HCT116 (cell line): ENCODE measurements around the gene SUGP1. TPM values are rescaled to one million over a fixed set of nuclear protein-coding genes. Genes with fewer than 3 reads are reported as not detected.

Source experiments
- ATAC-seq: fragments of 200-7000 bp; cut with Tn5 transposase; 2 replicates; pipeline ENCODE4 v1.9.1; 2020; ENCODE audit warnings: mild to moderate bottlenecking, moderate library complexity
- BruUV-seq: library from RNA; stranded (reverse); fragments of 400-500 nt; replicated peaks from 2 replicates; lab custom pipeline; 2021; lab: Mats Ljungman, UMichigan
- CTCF ChIA-PET: fragments of 300-600 bp; sonication (Branson Sonifier 250); formaldehyde crosslinking; loops from one replicate; lab custom pipeline; 2021; ENCODE audit warnings: antibody characterized with exemption; lab: Charles Lee
- POLR2A ChIA-PET: fragments of 300-600, 350-600 bp; sonication (Branson Sonifier 250); formaldehyde crosslinking; loops from one replicate; lab custom pipeline; 2021; ENCODE audit warnings: antibody characterized with exemption; lab: Charles Lee
- RAD21 ChIA-PET, 2 experiments: fragments of 300-600 bp; sonication (Branson Sonifier 250); formaldehyde crosslinking; loops; one replicate each; lab custom pipeline; 2023; ENCODE audit warnings: low total read pairs in 2 of 2; ENCODE audit not compliant: uncharacterized antibody in 2 of 2, unreplicated experiment in 2 of 2, low non-redundant PET in 1 of 2; lab: Charles Lee
- DNase-seq: peaks from one replicate; pipeline ENCODE4 v3.0.0-alpha.2; 2010; ENCODE audit warnings: low read depth, low spot score
- H2AFZ ChIP-seq: fragments of 200-600 bp; shearing (Covaris generic), sonication (generic); 2 replicates; pipeline ENCODE4 v1.6.1; 2017; ENCODE audit warnings: low read depth, mixed run types, mixed read lengths, antibody characterized with exemption, low read length; ENCODE audit not compliant: poor library complexity, severe bottlenecking
- H3K27ac ChIP-seq: 2 replicates; pipeline ENCODE4 v1.5.1; 2012; ENCODE audit warnings: low read depth, low read length
- H3K27me3 ChIP-seq: fragments of 200-600 bp; sonication (generic); 2 replicates; pipeline ENCODE4 v1.6.1; 2016; ENCODE audit warnings: mixed run types, low read length, mixed read lengths; ENCODE audit not compliant: insufficient read depth
- H3K36me3 ChIP-seq, 2 experiments: fragments of 200-500 bp in 1 of 2; fragments of 200-600 bp in 1 of 2; sonication (Bioruptor generic) in 1 of 2; sonication (generic) in 1 of 2; 2 replicates each; pipeline versions ENCODE4 v1.5.1 to v1.6.1; 2014 to 2016; ENCODE audit warnings: low read length in 2 of 2, inconsistent platforms in 1 of 2, mixed read lengths in 1 of 2, mixed run types in 1 of 2; ENCODE audit not compliant: insufficient read depth in 2 of 2, control insufficient read depth in 1 of 2
- H3K4me1 ChIP-seq, 2 experiments: fragments of 200-600 bp in 1 of 2; sonication (generic) in 1 of 2; 2 replicates each; pipeline versions ENCODE4 v1.5.1 to v1.6.1; 2012 to 2017; ENCODE audit warnings: low read length in 2 of 2, inconsistent platforms in 1 of 2, mild to moderate bottlenecking in 1 of 2, mixed read lengths in 1 of 2, mixed run types in 1 of 2, moderate library complexity in 1 of 2; ENCODE audit not compliant: insufficient read depth in 2 of 2, control insufficient read depth in 1 of 2
- H3K4me2 ChIP-seq: fragments of 200-600 bp; sonication (generic); 2 replicates; pipeline ENCODE4 v1.6.1; 2017; ENCODE audit warnings: mixed run types, low read length, mixed read lengths
- H3K4me3 ChIP-seq, 2 experiments: fragments of 200-600 bp in 1 of 2; sonication (generic) in 1 of 2; replicated peaks in 1 of 2; 2 replicates each; pipeline ENCODE4 v1.5.1; 2011 to 2016; ENCODE audit warnings: low read length in 2 of 2, control low read depth in 1 of 2, low read depth in 1 of 2, mild to moderate bottlenecking in 1 of 2, mixed read lengths in 1 of 2, mixed run types in 1 of 2
- H3K79me2 ChIP-seq: fragments of 200-600 bp; sonication (generic); 2 replicates; pipeline ENCODE4 v1.6.1; 2017; ENCODE audit warnings: mild to moderate bottlenecking, mixed run types, low read length, moderate library complexity, mixed read lengths; ENCODE audit not compliant: insufficient read depth
- H3K9ac ChIP-seq: fragments of 200-600 bp; sonication (generic); 2 replicates; pipeline ENCODE4 v1.6.1; 2016; ENCODE audit warnings: low read length, mixed read lengths
- H3K9me2 ChIP-seq: fragments of 200-600 bp; sonication (generic), shearing (Covaris generic); 2 replicates; pipeline ENCODE4 v1.6.1; 2017; ENCODE audit warnings: mixed run types, mild to moderate bottlenecking, moderate library complexity; ENCODE audit not compliant: insufficient read depth
- H3K9me3 ChIP-seq, 2 experiments: fragments of 200-500 bp in 1 of 2; fragments of 200-600 bp in 1 of 2; sonication (Bioruptor generic) in 1 of 2; sonication (generic) in 1 of 2; 2 replicates each; pipeline ENCODE4 v1.6.1; 2014 to 2017; ENCODE audit warnings: low read length in 2 of 2, mixed read lengths in 2 of 2, inconsistent platforms in 1 of 2, low read depth in 1 of 2, mild to moderate bottlenecking in 1 of 2, mixed run types in 1 of 2, moderate library complexity in 1 of 2; ENCODE audit not compliant: control insufficient read depth in 1 of 2, insufficient read depth in 1 of 2
- H4K20me1 ChIP-seq: fragments of 200-600 bp; sonication (generic), shearing (Covaris generic); 2 replicates; pipeline ENCODE4 v1.6.1; 2017; ENCODE audit warnings: mixed run types, mild to moderate bottlenecking, moderate library complexity; ENCODE audit not compliant: insufficient read depth
- CBX3 ChIP-seq: IDR thresholded peaks from 2 replicates; pipeline ENCODE4 v1.6.1; 2012; ENCODE audit warnings: low read depth
- CEBPB ChIP-seq: IDR thresholded peaks from 2 replicates; pipeline ENCODE4 v1.6.1; 2012; ENCODE audit warnings: low read depth
- CTCF ChIP-seq, 3 experiments: fragments of 200-600 bp in 1 of 3; sonication (generic) in 1 of 3; IDR thresholded peaks in 2 of 3; conservative IDR thresholded peaks in 1 of 3; 2 replicates each; pipeline ENCODE4 v1.5.1; 2012 to 2017; ENCODE audit warnings: low read depth in 2 of 3, low read length in 2 of 3, antibody characterized with exemption in 1 of 3, borderline replicate concordance in 1 of 3, control low read depth in 1 of 3, mild to moderate bottlenecking in 1 of 3, mixed read lengths in 1 of 3, mixed run types in 1 of 3, moderate library complexity in 1 of 3; ENCODE audit not compliant: insufficient read depth in 1 of 3
- EZH2phosphoT487 ChIP-seq: fragments of 200-600 bp; IDR thresholded peaks from 2 replicates; pipeline ENCODE4 v1.6.1; 2018; ENCODE audit warnings: antibody characterized with exemption, borderline replicate concordance
- POLR2A ChIP-seq: IDR thresholded peaks from 2 replicates; pipeline ENCODE4 v1.7.0; 2011; ENCODE audit warnings: borderline replicate concordance; ENCODE audit not compliant: insufficient read depth, insufficient read length; ENCODE audit errors: extremely low read depth
- RAD21 ChIP-seq: IDR thresholded peaks from 2 replicates; pipeline ENCODE4 v1.6.1; 2012; ENCODE audit warnings: low read depth, mild to moderate bottlenecking
- REST ChIP-seq: IDR thresholded peaks from 2 replicates; pipeline ENCODE4 v1.6.1; 2012; ENCODE audit warnings: low read depth
- YY1 ChIP-seq: IDR thresholded peaks from 2 replicates; pipeline ENCODE4 v1.6.1; 2011; ENCODE audit warnings: low read length, low read depth, moderate library complexity, mild to moderate bottlenecking; ENCODE audit not compliant: insufficient replicate concordance; ENCODE audit errors: extremely low read depth
- ZFX ChIP-seq: fragments of 450-650 bp; IDR thresholded peaks from 2 replicates; pipeline ENCODE4 v1.6.1; 2017
- ZNF274 ChIP-seq: fragments of 200-500 bp; sonication (Bioruptor generic); IDR thresholded peaks from 2 replicates; pipeline ENCODE4 v1.6.1; 2014; ENCODE audit warnings: mild to moderate bottlenecking, low read depth, low read length, inconsistent platforms
- intact Hi-C: fragments of 100-400 bp; cut with micrococcal nuclease; formaldehyde crosslinking; loops from 2 replicates; pipeline ENCODE4 v1.10.0; 2022
- total RNA-seq: library from RNA; stranded (reverse); gene quantifications from one replicate; pipeline ENCODE4 v1.2.1, GENCODE V29; 2021; ENCODE audit not compliant: unreplicated experiment
- TF ChIP-seq, protein P1 (sequence below): IDR thresholded peaks from 2 replicates; pipeline ENCODE4 v1.6.1; 2012
- TF ChIP-seq, protein P2 (sequence below): IDR thresholded peaks from 2 replicates; pipeline ENCODE4 v1.6.1; 2011; ENCODE audit warnings: mild to moderate bottlenecking, low read length, moderate library complexity; ENCODE audit not compliant: insufficient replicate concordance; ENCODE audit errors: extremely low read depth

SUGP1 gene
- total RNA-seq, 1 experiment from 2014 or later, result 47.6 TPM

- CTCF ChIA-PET, result interaction anchor here (1.2 kb wide), 1 partner anchor 15 kb away, joined by 4 read pairs; no protein-coding TSS in a partner anchor
- intact Hi-C loops, result no loop called here
- Histone ChIP-seq H2AFZ (no peak overlapping the region), H3K4me1 (peaks cover 0 to 9% of the 10 kb centered on the region in 2 experiments; a peak in 2 of 4 replicates), H3K9ac (no peak overlapping the region), H4K20me1 (no peaks in the 10 kb centered on the region), H3K27me3 (no peaks in the 10 kb centered on the region), H3K4me3 (no peak overlapping the region), H3K9me3 (no peaks in the 10 kb centered on the region), H3K4me2 (no peak overlapping the region), H3K36me3 (peaks cover 0 to 4% of the 10 kb centered on the region in 2 experiments; a peak in 2 of 4 replicates), H3K79me2 (no peaks in the 10 kb centered on the region), H3K9me2 (no peaks in the 10 kb centered on the region), H3K27ac (no peak overlapping the region)
- BruUV-seq, result no TSS peak
- POLR2A ChIA-PET, result no interaction called here
- RAD21 ChIA-PET, result no interaction called here
- DNase-seq (no peak), ATAC-seq (no peak)
- TF ChIP-seq YY1 (no peak), ZNF274 (no peak), CTCF (IDR thresholded peaks at IDR 0.05 in 2 of 3, conservative IDR thresholded peaks at IDR 0.05 in 1 of 3; ENCODE audit: borderline replicate concordance in 1 of 3, insufficient read depth in 1 of 3, low read depth in 2 of 3, low read length in 2 of 3) (no peak), CBX3 (no peak), ZFX (no peak), REST (no peak), POLR2A (no peak), RAD21 (no peak), CEBPB (no peak), EZH2phosphoT487 (no peak)
- TF ChIP-seq, protein P1, sequence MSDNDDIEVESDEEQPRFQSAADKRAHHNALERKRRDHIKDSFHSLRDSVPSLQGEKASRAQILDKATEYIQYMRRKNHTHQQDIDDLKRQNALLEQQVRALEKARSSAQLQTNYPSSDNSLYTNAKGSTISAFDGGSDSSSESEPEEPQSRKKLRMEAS, result no peak
- TF ChIP-seq, protein P2, sequence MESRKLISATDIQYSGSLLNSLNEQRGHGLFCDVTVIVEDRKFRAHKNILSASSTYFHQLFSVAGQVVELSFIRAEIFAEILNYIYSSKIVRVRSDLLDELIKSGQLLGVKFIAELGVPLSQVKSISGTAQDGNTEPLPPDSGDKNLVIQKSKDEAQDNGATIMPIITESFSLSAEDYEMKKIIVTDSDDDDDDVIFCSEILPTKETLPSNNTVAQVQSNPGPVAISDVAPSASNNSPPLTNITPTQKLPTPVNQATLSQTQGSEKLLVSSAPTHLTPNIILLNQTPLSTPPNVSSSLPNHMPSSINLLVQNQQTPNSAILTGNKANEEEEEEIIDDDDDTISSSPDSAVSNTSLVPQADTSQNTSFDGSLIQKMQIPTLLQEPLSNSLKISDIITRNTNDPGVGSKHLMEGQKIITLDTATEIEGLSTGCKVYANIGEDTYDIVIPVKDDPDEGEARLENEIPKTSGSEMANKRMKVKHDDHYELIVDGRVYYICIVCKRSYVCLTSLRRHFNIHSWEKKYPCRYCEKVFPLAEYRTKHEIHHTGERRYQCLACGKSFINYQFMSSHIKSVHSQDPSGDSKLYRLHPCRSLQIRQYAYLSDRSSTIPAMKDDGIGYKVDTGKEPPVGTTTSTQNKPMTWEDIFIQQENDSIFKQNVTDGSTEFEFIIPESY, result no peak
These were observed 36.7 kb upstream of the SUGP1 start for GRCh38 chr19:19356901-19357566.
